HG02759 (cell line): Measurements from ENCODE around the gene SPOCK3.

Source experiments
- ATAC-seq: cut with Tn5 transposase; IDR thresholded peaks from one replicate; pipeline ENCODE4 v1.9.1; 2021; ENCODE audit warnings: mild to moderate bottlenecking, moderate library complexity; ENCODE audit not compliant: unreplicated experiment

Gene SPOCK3

DNA sequence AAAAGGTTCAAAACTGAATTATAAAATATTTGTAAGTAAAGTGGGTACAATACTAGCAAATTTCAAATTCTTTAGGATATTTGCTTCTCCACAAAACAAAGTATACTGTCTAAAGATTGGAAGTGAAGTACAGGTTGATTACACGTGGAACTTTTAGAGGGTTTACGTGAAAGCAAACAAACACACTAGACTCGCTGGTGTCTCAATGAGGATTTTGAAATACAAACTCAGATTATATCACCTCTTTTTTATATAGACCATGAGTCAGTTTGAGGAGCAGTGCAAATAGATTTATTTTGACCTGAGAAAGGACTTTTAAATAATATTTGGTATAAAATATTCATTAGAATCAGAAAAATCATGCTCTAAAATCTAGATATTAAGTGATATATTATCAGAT, 185.0 kb downstream of the SPOCK3 start:
- no peak for ATAC-seq

GRCh38 chr4:167041524-167041923, 192.8 kb downstream of the SPOCK3 start:
- no peak for ATAC-seq

DNA sequence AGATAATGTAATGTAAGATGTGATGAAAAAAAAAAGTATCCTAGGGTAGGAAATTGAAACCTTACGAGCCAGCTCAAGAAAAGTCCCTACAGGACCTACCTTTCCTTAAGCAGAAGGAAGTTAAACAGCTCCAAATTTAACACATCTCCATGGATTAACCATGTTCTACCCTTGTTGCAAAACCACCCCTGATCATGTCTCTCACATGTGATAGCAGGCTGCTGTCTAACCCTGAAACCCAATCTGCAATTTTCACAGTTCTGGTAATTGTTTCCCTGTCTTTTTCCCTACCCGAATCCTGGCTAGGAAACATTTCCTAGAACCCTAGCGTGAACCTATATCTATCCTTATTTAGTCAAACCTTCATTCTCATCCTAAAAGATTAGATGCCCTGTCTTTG, 198.9 kb downstream of the SPOCK3 start:
- ATAC-seq = no peak

DNA sequence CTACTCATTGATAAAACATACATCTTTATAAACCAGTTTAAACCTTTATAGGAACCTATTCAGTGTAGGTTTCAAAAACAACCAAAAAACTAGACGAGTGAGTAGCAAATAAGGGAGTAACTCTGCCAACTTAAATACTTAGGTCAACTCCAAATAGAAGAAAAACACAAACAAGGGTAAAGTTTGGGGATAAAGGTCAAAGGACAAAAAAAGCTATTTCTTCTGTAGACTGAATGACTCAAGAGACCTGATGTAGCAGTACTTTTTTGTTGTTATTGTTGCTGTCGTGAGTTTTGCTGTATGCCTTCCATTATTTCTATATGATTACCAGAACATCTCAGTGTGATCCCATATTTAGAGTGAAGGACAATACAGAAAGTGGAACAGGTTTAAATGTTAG, 199.3 kb downstream of the SPOCK3 start:
- no peak for ATAC-seq

- ATAC-seq = no peak
Observed at GRCh38 chr4:167032871-167033270, 201.4 kb downstream of the SPOCK3 start.

DNA sequence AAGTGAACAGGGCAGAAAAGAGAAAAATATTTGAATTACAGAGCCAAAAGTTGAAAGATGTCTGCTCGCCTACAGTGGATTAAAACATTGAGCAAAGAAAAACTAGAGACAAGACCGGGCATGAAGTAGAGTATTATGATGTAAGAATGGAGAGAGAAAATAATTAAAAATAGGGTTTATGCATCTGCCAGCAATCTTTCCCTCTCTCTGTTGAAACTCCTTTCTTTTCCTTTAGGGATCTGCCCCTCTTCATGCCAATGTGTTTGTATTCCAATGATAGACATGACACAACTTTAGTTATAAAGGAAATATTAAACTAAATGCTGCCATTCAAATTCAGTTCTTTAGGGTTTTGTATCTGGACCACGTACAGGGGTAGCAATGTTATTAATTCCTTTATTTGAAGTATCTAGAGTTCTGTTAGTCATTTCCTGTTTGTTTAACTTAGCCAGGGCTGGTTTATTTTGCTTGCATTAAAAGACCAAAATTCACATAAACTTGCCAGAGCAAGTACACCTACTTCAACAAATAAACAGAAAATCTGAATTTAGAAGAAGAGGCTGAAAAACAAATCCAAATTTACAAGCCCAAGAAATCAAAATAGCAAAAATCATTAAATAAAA, 202.6 kb downstream of the SPOCK3 start:
- no peak for ATAC-seq

GRCh38 chr4:167028976-167029375, 205.3 kb downstream of the SPOCK3 start:
- no peak for ATAC-seq

DNA sequence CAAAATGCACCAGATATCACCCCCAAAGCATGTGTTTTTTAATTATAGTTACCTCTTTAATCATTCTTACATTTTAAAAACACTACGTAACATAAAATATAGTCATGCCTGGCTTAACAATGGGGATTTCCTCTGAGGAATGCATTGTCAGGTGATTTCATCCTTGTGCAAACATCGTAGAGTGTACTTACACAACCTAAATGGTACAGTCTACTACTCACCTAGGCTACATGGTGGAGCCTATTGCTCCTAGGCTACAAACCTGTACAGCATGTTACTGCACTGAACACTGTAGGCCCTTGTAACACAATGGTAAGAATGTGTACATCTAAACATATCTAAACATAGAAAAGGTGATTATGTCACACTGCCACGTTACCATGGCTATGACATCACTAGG, 208.6 kb downstream of the SPOCK3 start:
- ATAC-seq = no peak

DNA sequence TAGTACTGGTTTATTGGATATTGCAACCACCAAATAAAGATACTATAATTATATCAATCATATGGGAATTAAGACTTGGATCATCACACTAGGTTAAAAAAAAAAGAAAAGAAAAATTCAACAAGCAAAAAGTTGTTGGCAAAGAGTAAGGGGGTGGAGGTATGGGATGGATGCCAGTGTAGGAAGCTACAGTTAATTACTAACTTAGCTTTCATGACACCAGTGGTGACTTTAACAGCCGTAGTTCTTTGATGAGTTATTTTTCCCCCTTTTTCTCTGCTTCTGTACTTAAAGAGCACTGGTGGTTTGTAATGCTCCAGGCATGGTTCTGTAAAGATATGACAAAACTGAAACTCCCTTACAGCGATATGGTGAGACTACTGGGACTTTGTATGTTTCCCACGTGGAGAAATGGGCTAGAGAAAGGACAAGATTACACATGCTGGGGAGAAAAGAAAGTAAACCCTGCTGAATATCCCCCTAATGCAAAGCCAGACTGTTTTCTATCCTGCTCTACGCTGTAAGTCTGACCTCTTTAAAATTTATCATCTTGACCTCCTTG, 210.8 kb downstream of the SPOCK3 start:
- ATAC-seq = no peak

GRCh38 chr4:167021545-167022155, 212.6 kb downstream of the SPOCK3 start:
- peak; percentile 80 for ATAC-seq

- no peak for ATAC-seq
Observed at GRCh38 chr4:167020410-167020809, 213.9 kb downstream of the SPOCK3 start.

DNA sequence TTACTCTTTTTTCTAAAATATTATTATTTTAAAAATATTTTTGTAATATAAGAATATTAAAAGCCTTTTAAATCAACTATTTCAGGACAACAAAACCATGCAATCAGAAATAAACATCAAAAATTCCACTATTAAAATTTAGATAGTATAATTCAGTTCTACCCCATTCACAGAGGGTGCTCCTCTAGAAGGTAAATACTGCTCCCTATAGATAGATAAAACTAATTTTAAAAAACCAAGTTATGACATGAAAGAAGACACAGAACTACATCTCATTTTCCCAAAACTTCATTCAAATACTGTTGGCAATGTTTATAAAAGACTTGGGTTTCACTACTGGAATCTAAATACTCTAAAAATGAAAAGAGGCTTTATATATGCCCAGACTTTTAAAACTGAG, 219.3 kb downstream of the SPOCK3 start:
- ATAC-seq = no peak

DNA sequence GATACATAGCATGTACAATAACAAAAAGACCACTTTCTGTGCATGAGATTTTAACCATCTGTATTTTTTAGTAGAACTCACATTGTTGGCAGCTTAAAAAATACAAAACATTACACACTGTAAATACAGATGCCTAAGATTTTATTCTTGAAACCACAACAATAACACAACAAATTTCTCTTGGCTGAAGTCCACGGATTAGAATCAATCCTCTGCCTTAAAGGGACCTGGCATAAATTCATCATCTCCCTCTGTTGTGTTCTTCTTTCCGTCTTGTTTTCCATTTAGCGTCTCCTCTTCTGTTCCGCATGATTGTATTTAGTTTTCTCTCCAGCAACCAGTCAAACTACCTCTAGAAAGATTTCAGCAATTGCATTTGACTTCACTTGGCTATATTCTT, 231.0 kb downstream of the SPOCK3 start:
- ATAC-seq = no peak

- ATAC-seq = no peak
Observed at GRCh38 chr4:167000141-167000852, 234.0 kb downstream of the SPOCK3 start.

DNA sequence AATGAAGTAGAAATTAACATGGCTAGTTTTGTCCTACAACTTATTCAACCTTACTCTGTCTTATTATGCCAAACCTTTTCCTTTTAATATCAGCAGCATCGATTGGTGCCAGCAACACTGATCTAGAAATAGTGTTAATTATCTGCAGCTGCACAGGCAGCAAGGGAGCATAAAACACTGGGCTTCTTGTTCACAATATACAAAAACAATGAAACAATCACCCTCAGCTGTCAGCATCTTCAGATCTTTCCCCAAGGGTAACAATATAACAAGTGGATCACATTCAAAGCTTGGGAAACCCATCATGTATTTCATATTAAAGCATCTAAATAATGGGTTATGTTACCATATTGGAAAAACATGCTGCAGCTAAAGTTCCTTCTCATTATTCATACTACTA, 238.1 kb downstream of the SPOCK3 start:
- ATAC-seq = no peak

- no peak for ATAC-seq
Observed at GRCh38 chr4:166994686-166995085, 239.6 kb downstream of the SPOCK3 start.

DNA sequence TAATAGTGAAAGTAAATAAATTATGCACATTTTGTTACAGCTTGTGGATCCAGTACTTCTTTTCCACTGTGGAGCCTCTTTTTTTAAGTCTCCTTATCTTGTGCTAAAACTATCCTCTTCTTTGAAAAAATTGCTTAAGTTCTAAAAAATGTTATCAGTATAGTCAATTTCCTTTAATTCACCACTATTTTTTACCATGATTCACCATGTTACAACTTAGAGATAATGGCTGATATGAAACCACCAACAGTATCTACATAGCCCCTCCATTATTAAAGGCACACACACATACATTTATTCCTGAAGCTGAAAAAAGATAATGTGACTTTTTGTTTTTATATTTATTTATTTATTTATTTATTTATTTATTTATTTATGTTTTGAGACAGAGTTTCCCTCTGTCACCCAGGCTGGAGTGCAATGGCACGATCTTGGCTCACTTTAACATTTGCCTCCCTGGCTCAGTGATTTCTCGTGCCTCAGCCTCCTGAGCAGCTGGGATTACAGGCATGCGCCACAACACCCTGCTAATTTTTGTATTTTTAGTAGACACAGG, 243.2 kb downstream of the SPOCK3 start:
- ATAC-seq = no peak

DNA sequence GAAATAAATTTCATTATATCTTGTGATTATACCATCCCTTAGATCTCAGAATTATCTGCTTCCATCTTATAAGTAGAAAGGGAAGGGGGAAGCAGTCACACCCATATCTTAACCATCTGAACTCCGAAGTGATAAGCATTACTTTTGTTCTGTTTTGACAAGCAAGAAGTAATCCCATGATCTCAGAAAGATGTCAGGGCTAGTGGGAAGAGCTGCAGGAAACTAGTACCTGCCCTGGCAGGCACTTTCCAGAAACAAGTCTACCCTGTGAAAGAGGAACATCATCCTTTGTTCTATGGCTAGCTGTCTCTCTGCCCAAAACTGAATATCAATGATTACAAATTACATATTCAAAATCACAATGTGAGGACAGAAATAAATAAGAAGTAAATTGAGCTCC, 244.4 kb downstream of the SPOCK3 start:
- no peak for ATAC-seq

DNA sequence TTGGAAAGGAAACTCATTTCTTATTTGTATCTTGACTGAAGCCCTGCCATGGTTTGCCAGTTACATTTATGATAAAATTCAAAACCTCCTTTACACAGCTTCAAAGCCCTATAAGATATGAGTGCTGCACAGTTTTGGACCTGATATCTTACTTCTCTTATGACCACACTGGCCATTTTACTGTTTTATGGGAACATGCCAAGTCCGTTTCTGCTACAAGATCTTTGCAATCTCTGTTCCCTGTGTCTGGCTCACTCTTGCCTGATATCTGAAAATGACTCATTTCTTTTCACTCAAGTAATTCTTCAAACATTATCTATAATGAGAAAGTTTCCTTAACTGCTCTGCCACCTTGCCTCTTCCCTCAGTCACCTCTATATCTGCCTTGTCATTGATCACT, 247.3 kb downstream of the SPOCK3 start:
- no peak for ATAC-seq

DNA sequence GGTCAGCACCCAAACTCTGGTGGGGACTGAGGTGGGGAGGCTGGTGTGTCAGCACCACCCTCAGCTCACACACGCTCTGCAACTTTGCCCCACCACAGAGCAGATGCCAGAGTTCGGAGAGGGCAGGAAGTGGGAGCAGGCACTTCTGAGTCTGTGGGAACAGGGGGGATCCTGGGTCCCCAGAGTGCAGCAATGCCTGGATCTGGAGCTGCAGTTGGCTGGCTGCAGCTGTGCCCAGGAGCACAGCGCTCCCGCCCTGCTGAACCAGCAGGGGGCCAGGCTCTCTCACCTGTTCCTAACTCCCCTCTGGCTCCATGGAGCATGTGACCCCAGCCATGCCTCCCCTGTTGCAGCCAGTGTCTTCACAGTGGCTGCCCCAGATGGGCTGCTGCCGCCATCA, 252.4 kb downstream of the SPOCK3 start:
- no peak for ATAC-seq

- ATAC-seq = no peak
Observed at GRCh38 chr4:166980419-166980818, 253.9 kb downstream of the SPOCK3 start.

- no peak for ATAC-seq
Observed at GRCh38 chr4:166977596-166977995, 256.7 kb downstream of the SPOCK3 start.
